Coronary artery (tissue), 2 donors: ENCODE results near the gene ARL15.

ENCODE experiments used
- DNase-seq: peaks from one replicate; pipeline ENCODE4 v3.0.0-alpha.2; 2017; ENCODE audit warnings: low spot score
- H3K27ac ChIP-seq, 2 donors: fragments of 200-600 bp; sonication (generic); one replicate each; pipeline ENCODE4 v1.5.1; 2016 to 2019
- H3K4me3 ChIP-seq: fragments of 200-600 bp; sonication (generic); 2 replicates; pipeline ENCODE4 v1.5.1; 2016; ENCODE audit warnings: mild to moderate bottlenecking, moderate library complexity
- CTCF ChIP-seq: fragments of 200-600 bp; sonication (generic); IDR thresholded peaks from one replicate; pipeline ENCODE4 v1.5.1; 2019; ENCODE audit warnings: antibody characterized with exemption

The ARL15 gene

GRCh38 chr5:54091307-54092130 lies 218.9 kb downstream of the ARL15 start:
- no peak overlapping the region for H3K4me3 ChIP-seq
- no peak overlapping the region for H3K27ac ChIP-seq
- no peak for TF ChIP-seq CTCF
- DNase-seq, result no peak

- DNase-seq, result no peak
- H3K27ac ChIP-seq, result no peak overlapping the region
- H3K4me3 ChIP-seq, result no peak overlapping the region
- TF ChIP-seq CTCF, result no peak
Observed at GRCh38 chr5:54090495-54091120, 219.8 kb downstream of the ARL15 start.

DNA sequence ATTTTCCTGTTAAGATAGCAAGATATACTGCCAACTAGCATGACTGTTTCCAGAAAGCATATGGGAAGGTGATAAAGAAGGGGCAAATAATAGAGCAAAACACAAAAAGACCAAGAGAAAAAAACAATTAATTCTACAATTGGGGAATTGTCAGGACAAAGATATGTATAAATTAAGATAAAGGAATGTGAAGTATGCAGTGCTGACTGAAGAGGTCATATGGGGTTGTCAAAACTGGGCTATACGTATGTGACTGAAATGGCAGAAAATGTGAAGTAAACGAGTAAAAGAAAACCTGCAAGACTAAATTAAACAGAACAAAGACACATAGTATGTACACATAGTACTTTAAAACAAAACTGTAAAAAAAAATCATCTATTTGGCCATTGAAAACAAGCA lies 222.3 kb downstream of the ARL15 start:
- no peak for TF ChIP-seq CTCF
- H3K4me3 ChIP-seq, result no peak overlapping the region
- DNase-seq, result no peak
- H3K27ac ChIP-seq, result no peak overlapping the region

DNA sequence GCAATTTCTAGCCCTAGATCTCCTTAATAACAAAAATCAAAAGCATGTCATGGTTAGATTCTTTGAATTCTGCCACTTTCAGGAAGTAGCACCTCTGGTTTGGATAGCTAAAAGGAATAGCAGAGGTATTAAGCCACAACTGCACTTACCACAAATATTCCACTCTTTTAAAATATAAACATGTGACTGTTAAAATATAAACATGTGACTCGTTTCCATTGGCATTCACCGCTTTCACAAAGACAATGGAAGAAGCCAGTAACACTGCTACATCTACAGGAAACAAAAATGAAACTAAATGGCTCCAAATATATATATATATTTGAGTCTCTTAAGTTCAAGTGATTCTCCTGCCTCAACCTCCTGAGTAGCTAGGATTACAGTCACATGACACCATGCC lies 222.9 kb downstream of the ARL15 start:
- Histone ChIP-seq H3K4me3 (no peak overlapping the region), H3K27ac (no peak overlapping the region)
- TF ChIP-seq CTCF, result no peak

DNA sequence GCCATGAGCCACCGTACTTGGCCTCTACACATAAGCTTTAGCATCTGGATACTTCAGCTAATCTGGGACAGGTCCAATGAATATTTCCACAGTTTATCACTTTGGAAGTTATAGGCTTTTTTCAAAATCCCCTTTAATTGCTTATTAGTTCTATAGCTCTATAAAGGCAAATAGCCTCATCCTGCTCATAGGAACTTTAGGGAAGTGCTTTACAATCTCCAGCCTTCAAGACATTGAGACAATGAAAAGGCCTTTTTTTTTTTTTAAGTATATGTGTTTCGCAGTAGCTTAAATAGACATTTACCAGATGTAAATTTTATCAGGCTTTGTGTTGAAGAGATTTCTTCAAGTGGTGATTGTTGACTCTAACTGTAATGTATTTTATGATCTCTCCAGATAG lies 224.2 kb downstream of the ARL15 start:
- DNase-seq, result no peak
- H3K4me3 ChIP-seq, result no peak overlapping the region
- H3K27ac ChIP-seq, result no peak overlapping the region
- TF ChIP-seq CTCF, result no peak

More for the DNA sequence above, 222.9 kb downstream of the ARL15 start:
- DNase-seq, result no peak

DNA sequence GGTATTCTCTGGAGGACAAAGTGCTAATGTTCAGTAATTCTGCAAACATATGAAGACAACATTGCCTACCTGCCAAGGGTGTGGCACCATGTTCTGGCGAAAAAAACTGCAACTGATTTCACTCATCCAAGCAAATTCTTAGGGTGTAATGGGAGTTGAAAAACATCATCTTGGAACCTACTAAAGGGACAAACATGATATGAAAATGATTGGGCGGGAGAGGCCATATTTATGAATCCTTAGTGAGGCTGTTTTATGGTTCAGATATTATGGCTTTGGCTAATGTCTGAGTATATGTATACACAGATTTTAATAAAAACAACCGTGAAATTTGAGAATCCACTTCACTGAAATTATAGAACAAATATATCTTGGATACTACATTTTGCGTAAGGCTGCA lies 225.7 kb downstream of the ARL15 start:
- Histone ChIP-seq H3K4me3 (no peak overlapping the region), H3K27ac (no peak overlapping the region)
- DNase-seq, result no peak
- TF ChIP-seq CTCF, result no peak

DNA sequence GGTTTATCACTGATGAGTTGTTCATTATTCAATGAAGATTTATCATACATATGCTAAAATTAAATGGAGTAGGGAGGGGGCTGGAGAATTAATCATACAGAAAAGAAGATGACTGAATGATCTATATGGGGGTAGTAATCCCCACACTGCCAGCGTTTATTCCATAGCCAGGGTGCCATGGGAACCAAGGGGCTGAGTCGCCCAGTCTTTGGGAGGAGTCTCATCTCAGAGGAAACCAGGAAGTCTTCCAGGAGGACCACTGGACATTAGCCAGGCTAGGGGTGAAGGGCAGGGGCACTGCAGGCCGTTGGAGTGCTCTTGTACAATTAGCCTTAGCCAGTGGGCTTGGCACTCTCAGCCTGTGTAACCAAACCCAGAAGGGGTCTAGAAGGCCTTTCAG lies 226.5 kb downstream of the ARL15 start:
- no peak for TF ChIP-seq CTCF
- H3K4me3 ChIP-seq, result no peak overlapping the region
- no peak overlapping the region for H3K27ac ChIP-seq

More for the DNA sequence above, 226.5 kb downstream of the ARL15 start:
- no peak for DNase-seq
